Peyer's patch (tissue), 4 donors: Measurements from ENCODE around the gene VAV2.

Source experiments
- CTCF ChIP-seq, 6 experiments: fragments of 450-650 bp in 4 of 6; fragments of 200-600 bp in 2 of 6; sonication (generic) in 1 of 6; IDR thresholded peaks; one replicate each; pipeline ENCODE4 v1.5.1; 2017 to 2019; ENCODE audit warnings: antibody characterized with exemption in 6 of 6, mild to moderate bottlenecking in 3 of 6, moderate library complexity in 1 of 6
- POLR2A ChIP-seq, 2 donors: fragments of 450-650 bp; IDR thresholded peaks; one replicate each; pipeline ENCODE4 v1.5.1; 2017; ENCODE audit warnings: antibody characterized with exemption in 2 of 2, mild to moderate bottlenecking in 2 of 2, moderate library complexity in 2 of 2

- TF ChIP-seq CTCF (IDR thresholded peaks at IDR 0.05) = no peak
- TF ChIP-seq POLR2A (IDR thresholded peaks at IDR 0.05) = no peak
Measured at GRCh38 chr9:133759946-133760345, 232.2 kb downstream of the VAV2 start.
